Measurements from ENCODE around the gene MGMT. TPM values are rescaled to one million over a fixed set of nuclear protein-coding genes. Genes with fewer than 3 reads are reported as not detected.

Gene MGMT
- total and polyA plus RNA-seq, 4 donors, result 28.2 to 79.1 (median 46.0) TPM

DNA sequence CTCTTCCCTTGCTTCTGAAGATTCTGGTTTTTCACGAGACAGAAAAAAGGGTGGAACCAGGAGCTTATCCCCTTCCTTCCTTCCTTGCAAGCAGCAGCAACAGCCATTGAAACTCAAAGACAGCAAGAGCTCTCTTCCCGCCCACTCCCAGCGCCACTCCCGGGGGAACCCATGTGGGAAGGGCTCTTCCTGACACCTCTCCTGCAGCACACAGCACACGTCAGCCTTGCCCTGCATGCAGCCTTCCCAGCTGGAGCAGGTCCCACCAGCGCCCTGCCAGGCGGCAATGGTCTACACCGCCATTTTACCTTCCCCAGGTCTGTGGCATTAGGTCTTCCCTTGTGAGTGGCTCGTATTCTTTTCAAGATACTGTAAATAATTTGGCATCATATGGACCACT, 161.8 kb downstream of the MGMT start:
- Histone ChIP-seq H3K9me3 (ENCODE audit: control insufficient read depth in 4 of 4, low read length in 3 of 4) (no peaks in the 10 kb centered on the region), H3K36me3 (ENCODE audit: control insufficient read depth in 4 of 4, insufficient read depth in 3 of 4, low read depth in 1 of 4, low read length in 3 of 4) (no peaks in the 10 kb centered on the region), H3K4me1 (ENCODE audit: control insufficient read depth in 4 of 4, insufficient read depth in 4 of 4, low read length in 3 of 4) (no peaks in the 10 kb centered on the region), H3K27ac (ENCODE audit: low read depth in 1 of 2, low read length in 2 of 2) (no peak overlapping the region), H3K4me3 (ENCODE audit: low read depth in 1 of 3, low read length in 3 of 3) (no peak overlapping the region), H3K27me3 (ENCODE audit: control insufficient read depth in 4 of 4, insufficient read depth in 4 of 4, low read length in 3 of 4) (no peaks in the 10 kb centered on the region), H3K9ac (ENCODE audit: low read depth in 1 of 2, low read length in 2 of 2) (no peak overlapping the region)
- TF ChIP-seq, protein P1, sequence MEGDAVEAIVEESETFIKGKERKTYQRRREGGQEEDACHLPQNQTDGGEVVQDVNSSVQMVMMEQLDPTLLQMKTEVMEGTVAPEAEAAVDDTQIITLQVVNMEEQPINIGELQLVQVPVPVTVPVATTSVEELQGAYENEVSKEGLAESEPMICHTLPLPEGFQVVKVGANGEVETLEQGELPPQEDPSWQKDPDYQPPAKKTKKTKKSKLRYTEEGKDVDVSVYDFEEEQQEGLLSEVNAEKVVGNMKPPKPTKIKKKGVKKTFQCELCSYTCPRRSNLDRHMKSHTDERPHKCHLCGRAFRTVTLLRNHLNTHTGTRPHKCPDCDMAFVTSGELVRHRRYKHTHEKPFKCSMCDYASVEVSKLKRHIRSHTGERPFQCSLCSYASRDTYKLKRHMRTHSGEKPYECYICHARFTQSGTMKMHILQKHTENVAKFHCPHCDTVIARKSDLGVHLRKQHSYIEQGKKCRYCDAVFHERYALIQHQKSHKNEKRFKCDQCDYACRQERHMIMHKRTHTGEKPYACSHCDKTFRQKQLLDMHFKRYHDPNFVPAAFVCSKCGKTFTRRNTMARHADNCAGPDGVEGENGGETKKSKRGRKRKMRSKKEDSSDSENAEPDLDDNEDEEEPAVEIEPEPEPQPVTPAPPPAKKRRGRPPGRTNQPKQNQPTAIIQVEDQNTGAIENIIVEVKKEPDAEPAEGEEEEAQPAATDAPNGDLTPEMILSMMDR (IDR thresholded peaks at IDR 0.05; ENCODE audit: low read depth, low read length, missing input control), result no peak
- TF ChIP-seq FOXA2 (IDR thresholded peaks at IDR 0.05), result no peak
- TF ChIP-seq ZBTB33 (IDR thresholded peaks at IDR 0.05), result no peak
- no peak for TF ChIP-seq FOXA1 (IDR thresholded peaks at IDR 0.05)
- no peak for TF ChIP-seq RAD21 (IDR thresholded peaks at IDR 0.05)
- no peak for TF ChIP-seq GABPA (IDR thresholded peaks at IDR 0.05 in 1 of 2, conservative IDR thresholded peaks at IDR 0.05 in 1 of 2)
- no peak for TF ChIP-seq RXRA (IDR thresholded peaks at IDR 0.05)
- no peak for TF ChIP-seq MAX (IDR thresholded peaks at IDR 0.05)
- TF ChIP-seq EGR1 (IDR thresholded peaks at IDR 0.05; ENCODE audit: low read depth in 2 of 2), result no peak
- TF ChIP-seq, protein P2, sequence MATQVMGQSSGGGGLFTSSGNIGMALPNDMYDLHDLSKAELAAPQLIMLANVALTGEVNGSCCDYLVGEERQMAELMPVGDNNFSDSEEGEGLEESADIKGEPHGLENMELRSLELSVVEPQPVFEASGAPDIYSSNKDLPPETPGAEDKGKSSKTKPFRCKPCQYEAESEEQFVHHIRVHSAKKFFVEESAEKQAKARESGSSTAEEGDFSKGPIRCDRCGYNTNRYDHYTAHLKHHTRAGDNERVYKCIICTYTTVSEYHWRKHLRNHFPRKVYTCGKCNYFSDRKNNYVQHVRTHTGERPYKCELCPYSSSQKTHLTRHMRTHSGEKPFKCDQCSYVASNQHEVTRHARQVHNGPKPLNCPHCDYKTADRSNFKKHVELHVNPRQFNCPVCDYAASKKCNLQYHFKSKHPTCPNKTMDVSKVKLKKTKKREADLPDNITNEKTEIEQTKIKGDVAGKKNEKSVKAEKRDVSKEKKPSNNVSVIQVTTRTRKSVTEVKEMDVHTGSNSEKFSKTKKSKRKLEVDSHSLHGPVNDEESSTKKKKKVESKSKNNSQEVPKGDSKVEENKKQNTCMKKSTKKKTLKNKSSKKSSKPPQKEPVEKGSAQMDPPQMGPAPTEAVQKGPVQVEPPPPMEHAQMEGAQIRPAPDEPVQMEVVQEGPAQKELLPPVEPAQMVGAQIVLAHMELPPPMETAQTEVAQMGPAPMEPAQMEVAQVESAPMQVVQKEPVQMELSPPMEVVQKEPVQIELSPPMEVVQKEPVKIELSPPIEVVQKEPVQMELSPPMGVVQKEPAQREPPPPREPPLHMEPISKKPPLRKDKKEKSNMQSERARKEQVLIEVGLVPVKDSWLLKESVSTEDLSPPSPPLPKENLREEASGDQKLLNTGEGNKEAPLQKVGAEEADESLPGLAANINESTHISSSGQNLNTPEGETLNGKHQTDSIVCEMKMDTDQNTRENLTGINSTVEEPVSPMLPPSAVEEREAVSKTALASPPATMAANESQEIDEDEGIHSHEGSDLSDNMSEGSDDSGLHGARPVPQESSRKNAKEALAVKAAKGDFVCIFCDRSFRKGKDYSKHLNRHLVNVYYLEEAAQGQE (IDR thresholded peaks at IDR 0.05), result no peak
- TF ChIP-seq SP1 (IDR thresholded peaks at IDR 0.05), result no peak
- WGBS, result 97% methylated on average over 9 of the region's 9 CpGs
- DNase-seq (ENCODE audit: low spot score), result no peak

DNA sequence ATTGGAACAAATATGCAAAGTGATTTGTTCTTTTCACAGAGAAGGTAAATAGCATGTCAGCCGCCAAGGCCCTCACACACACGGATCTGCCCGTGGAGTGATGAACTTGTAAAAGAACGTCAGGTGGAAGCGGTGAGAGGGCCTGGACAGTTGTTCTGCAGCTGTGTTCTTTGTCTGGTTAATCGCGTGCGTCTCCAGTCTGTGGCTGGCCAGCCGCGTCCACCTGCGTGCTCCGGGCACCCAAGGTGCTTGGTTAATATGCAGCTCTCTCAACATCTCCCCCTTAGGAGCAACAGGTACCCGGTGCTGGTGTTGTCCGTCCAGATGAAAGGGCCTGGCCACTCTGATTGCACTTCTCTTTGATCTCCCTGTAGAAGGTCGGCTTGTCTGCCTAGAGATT, 162.9 kb downstream of the MGMT start:
- Histone ChIP-seq H3K27me3 (ENCODE audit: control insufficient read depth in 4 of 4, insufficient read depth in 4 of 4, low read length in 3 of 4) (no peaks in the 10 kb centered on the region), H3K9ac (ENCODE audit: low read depth in 1 of 2, low read length in 2 of 2) (no peak overlapping the region), H3K9me3 (ENCODE audit: control insufficient read depth in 4 of 4, low read length in 3 of 4) (no peaks in the 10 kb centered on the region), H3K36me3 (ENCODE audit: control insufficient read depth in 4 of 4, insufficient read depth in 3 of 4, low read depth in 1 of 4, low read length in 3 of 4) (no peaks in the 10 kb centered on the region), H3K27ac (ENCODE audit: low read depth in 1 of 2, low read length in 2 of 2) (no peak overlapping the region), H3K4me3 (ENCODE audit: low read depth in 1 of 3, low read length in 3 of 3) (no peak overlapping the region), H3K4me1 (ENCODE audit: control insufficient read depth in 4 of 4, insufficient read depth in 4 of 4, low read length in 3 of 4) (no peaks in the 10 kb centered on the region)
- TF ChIP-seq FOXA1 (IDR thresholded peaks at IDR 0.05) (no peak), RXRA (IDR thresholded peaks at IDR 0.05) (no peak), YY1 (IDR thresholded peaks at IDR 0.05) (no peak), JUND (IDR thresholded peaks at IDR 0.05) (no peak), EGR1 (IDR thresholded peaks at IDR 0.05; ENCODE audit: low read depth in 2 of 2) (no peak), MAX (IDR thresholded peaks at IDR 0.05) (no peak), SP1 (IDR thresholded peaks at IDR 0.05) (no peak), HNF4G (IDR thresholded peaks at IDR 0.05) (no peak), ZBTB33 (IDR thresholded peaks at IDR 0.05) (no peak), RAD21 (IDR thresholded peaks at IDR 0.05) (no peak), GABPA (IDR thresholded peaks at IDR 0.05 in 1 of 2, conservative IDR thresholded peaks at IDR 0.05 in 1 of 2) (no peak), TAF1 (conservative IDR thresholded peaks at IDR 0.05) (no peak), HNF4A (conservative IDR thresholded peaks at IDR 0.05) (no peak), ATF3 (IDR thresholded peaks at IDR 0.05) (no peak), FOXA2 (IDR thresholded peaks at IDR 0.05) (no peak)
- TF ChIP-seq, protein P1 (IDR thresholded peaks at IDR 0.05; ENCODE audit: low read depth, low read length, missing input control), result no peak
- DNase-seq (ENCODE audit: low spot score), result no peak
- WGBS, result 97% methylated on average over 15 of the region's 15 CpGs

Data from liver (tissue), 9 donors.